HFFc6 (cell line): ENCODE data around the gene NANP. TPM values are rescaled to one million over a fixed set of nuclear protein-coding genes. Genes with fewer than 3 reads are reported as not detected.

ENCODE experiments used
- DNase-seq: peaks from one replicate; pipeline ENCODE4 v3.0.0-alpha.2; 2018
- H3K27ac Mint-ChIP-seq: 2 replicates; pipeline ENCODE4 v1.8.0; 2020; ENCODE audit warnings: mild to moderate bottlenecking, mixed read lengths
- H3K27me3 Mint-ChIP-seq: 2 replicates; pipeline ENCODE4 v1.8.0; 2021; ENCODE audit warnings: mild to moderate bottlenecking, moderate library complexity, mixed read lengths; ENCODE audit not compliant: insufficient read depth
- H3K36me3 Mint-ChIP-seq: 2 replicates; pipeline ENCODE4 v1.8.0; 2021; ENCODE audit warnings: low read depth, mixed read lengths
- H3K4me1 Mint-ChIP-seq: 2 replicates; pipeline ENCODE4 v1.8.0; 2020; ENCODE audit warnings: low read depth, mixed read lengths
- H3K4me3 Mint-ChIP-seq: 2 replicates; pipeline ENCODE4 v1.8.0; 2020; ENCODE audit warnings: mild to moderate bottlenecking, moderate library complexity, mixed read lengths
- H3K9me3 Mint-ChIP-seq: 2 replicates; pipeline ENCODE4 v1.8.0; 2020; ENCODE audit warnings: mild to moderate bottlenecking, mixed read lengths
- total RNA-seq, 6 experiments: library from RNA; stranded (reverse); fragmentation: NEBNext Ultra II Directional; extraction: Animal tissue kit (Norgen Biotek cat#: 25700); gene quantifications; 2 replicates in 1 of 6; 3 replicates in 5 of 6; pipeline ENCODE4 v1.2.3, GENCODE V29; 2021
- TF ChIP-seq, protein P1 (sequence below): fragments of 200-600 bp; sonication (generic); IDR thresholded peaks from 2 replicates; pipeline ENCODE4 v1.5.0; 2021; ENCODE audit warnings: antibody characterized with exemption, mild to moderate bottlenecking

NANP gene
- total RNA-seq, 6 experiments from 2014 or later: 7.1 to 8.6 (median 7.4) TPM

DNA sequence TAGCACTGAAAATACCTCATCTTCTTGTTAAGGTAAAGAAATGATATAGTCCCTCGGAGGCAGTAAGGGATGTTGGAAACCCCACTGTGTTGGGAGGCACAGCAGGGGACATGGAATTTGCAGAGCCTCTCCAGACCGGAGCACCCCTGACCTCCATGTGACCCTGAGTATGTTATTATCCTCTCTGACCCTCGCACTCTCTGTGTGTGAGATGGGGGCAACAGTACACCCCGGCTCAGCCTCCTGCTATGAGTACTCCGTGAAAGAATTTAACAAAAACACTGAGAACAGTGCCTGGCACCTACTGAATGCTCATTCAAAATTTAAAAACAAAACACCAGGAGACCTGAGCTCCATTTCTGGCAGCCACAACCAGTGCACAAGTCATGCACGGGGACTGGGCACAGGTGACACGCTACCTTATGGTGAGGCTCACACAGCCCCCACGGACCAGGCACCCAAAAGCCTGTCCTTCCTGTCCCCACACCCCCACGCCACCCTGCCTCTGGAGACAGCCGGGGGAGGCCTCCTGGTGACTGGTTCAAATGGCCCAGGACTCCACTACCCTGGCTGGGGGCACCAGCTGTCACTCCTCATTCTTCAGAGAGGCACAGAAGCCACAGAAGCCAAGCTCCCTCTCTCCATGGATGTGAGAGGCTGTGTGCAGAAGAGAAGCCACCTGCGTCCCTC is 44.6 kb downstream of the NANP start:
- Mint-ChIP-seq H3K4me3 (no peak overlapping the region), H3K9me3 (no peaks in the 10 kb centered on the region), H3K36me3 (0 out of 2 replicates have a peak, but pooled peaks cover 5% of the 10 kb centered on the region), H3K27me3 (peaks cover 1% of the 10 kb centered on the region; the same call in 1 of the 2 replicates), H3K4me1 (peaks cover 22% of the 10 kb centered on the region), H3K27ac (no peak overlapping the region)
- no peak for DNase-seq
- TF ChIP-seq, protein P1, sequence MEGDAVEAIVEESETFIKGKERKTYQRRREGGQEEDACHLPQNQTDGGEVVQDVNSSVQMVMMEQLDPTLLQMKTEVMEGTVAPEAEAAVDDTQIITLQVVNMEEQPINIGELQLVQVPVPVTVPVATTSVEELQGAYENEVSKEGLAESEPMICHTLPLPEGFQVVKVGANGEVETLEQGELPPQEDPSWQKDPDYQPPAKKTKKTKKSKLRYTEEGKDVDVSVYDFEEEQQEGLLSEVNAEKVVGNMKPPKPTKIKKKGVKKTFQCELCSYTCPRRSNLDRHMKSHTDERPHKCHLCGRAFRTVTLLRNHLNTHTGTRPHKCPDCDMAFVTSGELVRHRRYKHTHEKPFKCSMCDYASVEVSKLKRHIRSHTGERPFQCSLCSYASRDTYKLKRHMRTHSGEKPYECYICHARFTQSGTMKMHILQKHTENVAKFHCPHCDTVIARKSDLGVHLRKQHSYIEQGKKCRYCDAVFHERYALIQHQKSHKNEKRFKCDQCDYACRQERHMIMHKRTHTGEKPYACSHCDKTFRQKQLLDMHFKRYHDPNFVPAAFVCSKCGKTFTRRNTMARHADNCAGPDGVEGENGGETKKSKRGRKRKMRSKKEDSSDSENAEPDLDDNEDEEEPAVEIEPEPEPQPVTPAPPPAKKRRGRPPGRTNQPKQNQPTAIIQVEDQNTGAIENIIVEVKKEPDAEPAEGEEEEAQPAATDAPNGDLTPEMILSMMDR: no peak

DNA sequence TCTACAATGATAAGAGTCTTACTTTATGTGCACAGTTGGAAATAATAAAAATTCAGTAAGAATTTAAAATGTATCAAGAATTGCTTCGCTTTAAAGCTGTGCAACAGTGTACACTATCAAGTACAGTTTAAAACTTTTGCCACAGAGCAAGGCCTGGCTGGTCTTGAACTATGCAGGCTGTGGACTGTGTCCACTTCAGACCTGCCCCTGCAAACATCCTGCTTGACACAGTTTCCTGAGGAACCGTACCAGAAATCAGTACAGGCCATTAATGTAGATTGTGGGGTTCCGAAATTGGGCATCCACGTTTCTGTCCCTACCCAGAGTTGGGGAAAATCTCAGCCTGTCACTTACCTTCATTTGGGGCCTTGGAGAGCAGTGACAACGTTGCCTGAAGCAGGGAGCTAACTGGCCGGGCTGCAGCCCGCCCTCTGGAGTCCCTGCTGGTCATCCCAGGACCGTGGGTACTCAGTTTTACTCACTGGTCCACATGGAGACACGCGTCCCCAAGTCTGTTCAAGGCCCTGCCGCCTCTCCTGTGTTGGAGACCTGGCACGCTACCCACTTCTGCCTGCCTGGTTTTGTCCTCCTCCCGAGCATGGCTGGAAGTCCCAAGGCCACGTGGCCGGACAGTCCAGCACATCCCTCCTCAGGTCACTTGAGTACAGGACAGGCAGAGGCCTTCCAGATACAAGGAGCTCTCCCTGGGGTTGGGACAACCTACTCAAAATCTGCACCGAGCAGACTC is 46.9 kb downstream of the NANP start:
- no peaks in the 10 kb centered on the region for H3K36me3 Mint-ChIP-seq
- DNase-seq: no peak
- no peak overlapping the region for H3K27ac Mint-ChIP-seq
- H3K9me3 Mint-ChIP-seq: no peaks in the 10 kb centered on the region
- H3K4me3 Mint-ChIP-seq: no peak overlapping the region
- TF ChIP-seq, protein P1: no peak
- H3K27me3 Mint-ChIP-seq: no peaks in the 10 kb centered on the region
- H3K4me1 Mint-ChIP-seq: peaks cover 22% of the 10 kb centered on the region

DNA sequence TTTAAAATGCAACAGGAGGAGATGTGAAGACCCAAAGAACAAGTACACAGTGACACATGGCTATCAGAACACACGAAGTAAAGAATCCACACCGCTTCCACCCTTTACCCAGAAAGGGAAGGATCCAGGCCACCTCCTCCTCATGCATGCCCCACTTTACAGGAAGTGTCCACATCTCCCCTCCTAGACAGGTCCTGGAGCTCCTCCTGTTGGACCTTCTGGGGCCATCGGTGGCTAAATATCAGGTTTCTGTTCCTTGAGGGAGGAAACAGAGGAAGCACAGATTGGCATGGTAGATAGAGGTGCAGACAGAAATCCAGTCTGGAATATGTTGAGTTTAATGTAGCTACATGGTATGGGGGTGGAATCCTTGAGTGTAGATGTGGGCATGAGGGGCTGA is 49.4 kb downstream of the NANP start:
- H3K36me3 Mint-ChIP-seq: no peaks in the 10 kb centered on the region
- H3K4me1 Mint-ChIP-seq: peaks cover 22% of the 10 kb centered on the region
- H3K9me3 Mint-ChIP-seq: no peaks in the 10 kb centered on the region
- H3K27me3 Mint-ChIP-seq: no peaks in the 10 kb centered on the region
- H3K27ac Mint-ChIP-seq: no peak overlapping the region
- TF ChIP-seq, protein P1: peak; percentile 46; the same call in 1 of the 2 replicates
- H3K4me3 Mint-ChIP-seq: no peak overlapping the region
- DNase-seq: peak; percentile 25

DNA sequence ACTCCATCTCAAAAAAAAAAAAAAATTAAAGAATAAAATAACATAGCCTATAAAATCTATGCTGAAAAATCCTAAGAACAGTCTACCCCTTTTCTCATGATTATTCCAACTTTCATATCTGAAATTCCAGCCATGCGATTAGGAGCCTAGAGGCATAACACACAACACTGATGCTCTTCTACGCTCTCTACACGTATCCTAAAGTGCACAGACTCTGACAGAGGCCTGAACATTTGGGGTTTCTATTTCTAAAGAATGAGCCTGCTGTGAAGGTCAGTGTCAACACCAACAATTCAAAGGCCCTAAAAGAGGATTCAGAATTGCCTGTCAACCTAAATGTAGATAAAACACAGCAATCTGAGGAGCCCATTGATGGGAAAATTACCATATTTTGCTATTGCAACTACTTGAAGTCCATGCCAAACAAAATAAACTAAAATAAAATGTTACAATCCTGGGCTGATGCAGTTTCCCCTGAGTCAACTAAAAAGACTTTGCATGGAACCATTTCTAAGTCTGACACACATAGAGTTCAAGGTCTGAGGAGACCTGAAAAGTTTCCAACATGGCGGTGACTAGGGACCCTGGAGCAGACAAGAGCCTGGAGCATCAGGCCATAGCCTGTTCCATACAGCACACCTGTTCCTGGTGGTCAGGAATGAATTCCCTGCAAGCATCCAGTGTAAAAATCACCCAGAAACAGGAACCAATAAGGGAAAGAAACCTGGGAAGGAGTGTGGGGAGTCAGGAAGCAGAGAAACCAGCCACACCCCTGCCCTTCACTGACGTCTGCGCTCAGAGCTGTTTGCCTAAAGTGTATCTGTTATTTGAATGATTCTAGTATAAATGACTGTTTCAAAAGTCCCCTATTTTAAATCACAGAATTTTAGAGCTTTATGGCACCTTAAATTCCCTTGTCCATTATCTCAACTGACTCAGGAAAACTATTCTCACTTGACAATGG is 50.2 kb downstream of the NANP start:
- no peaks in the 10 kb centered on the region for H3K9me3 Mint-ChIP-seq

DNA sequence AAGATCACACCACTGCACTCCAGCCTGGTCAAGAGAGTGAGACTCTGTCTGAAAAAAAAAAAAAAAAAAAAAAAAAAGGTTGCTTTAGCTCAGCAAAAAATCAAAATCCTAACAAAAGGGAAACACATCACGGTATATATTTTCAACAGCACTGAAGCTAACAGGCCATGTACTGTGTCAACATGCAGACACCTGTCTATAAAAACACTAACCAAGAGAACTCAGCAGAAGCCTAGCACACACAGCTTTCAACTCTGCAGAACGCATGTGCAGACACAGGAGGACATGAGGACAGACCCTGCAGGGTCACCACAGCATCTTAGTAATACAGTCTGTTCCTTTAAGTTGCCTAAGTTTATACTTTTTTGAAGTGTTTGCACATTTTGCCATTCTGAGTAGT is 52.0 kb downstream of the NANP start:
- Mint-ChIP-seq H3K27ac (no peak overlapping the region), H3K9me3 (no peaks in the 10 kb centered on the region), H3K4me3 (no peak overlapping the region), H3K27me3 (no peaks in the 10 kb centered on the region), H3K36me3 (no peaks in the 10 kb centered on the region), H3K4me1 (peaks cover 22% of the 10 kb centered on the region)
- no peak for DNase-seq
- TF ChIP-seq, protein P1: no peak

More for the DNA sequence above, 50.2 kb downstream of the NANP start:
- Mint-ChIP-seq H3K4me1 (peaks cover 22% of the 10 kb centered on the region), H3K4me3 (no peak overlapping the region), H3K27me3 (no peaks in the 10 kb centered on the region), H3K27ac (peak overlapping the region; percentile 35; the same call in 1 of the 2 replicates), H3K36me3 (no peaks in the 10 kb centered on the region)
- TF ChIP-seq, protein P1: no peak
- DNase-seq: peak; percentile 16
